Sigmoid colon (tissue), 7 donors: ENCODE measurements around the gene FBXO34. TPM values are rescaled to one million over a fixed set of nuclear protein-coding genes. Genes with fewer than 3 reads are reported as not detected.
"Not testable (repeated sequence)": the region's sequence is repeated elsewhere in the genome, so short reads cannot be mapped to it uniquely, and the experiment has no call there.

ENCODE experiments used
- DNase-seq: peaks from one replicate; pipeline ENCODE4 v3.0.0-alpha.2; 2019
- H3K27ac ChIP-seq, 4 donors: fragments of 200-600 bp; sonication (generic); one replicate each; pipeline ENCODE4 v1.5.1; 2016 to 2019; ENCODE audit warnings: mild to moderate bottlenecking in 1 of 4
- H3K27me3 ChIP-seq, 3 donors: fragments of 200-600 bp; sonication (generic); one replicate each; pipeline ENCODE4 v1.5.1; 2019; ENCODE audit warnings: mild to moderate bottlenecking in 1 of 3
- H3K36me3 ChIP-seq, 4 donors: fragments of 200-600 bp; sonication (generic); one replicate each; pipeline ENCODE4 v1.5.1; 2016 to 2019
- H3K4me1 ChIP-seq, 4 donors: fragments of 200-600 bp; sonication (generic); one replicate each; pipeline ENCODE4 v1.5.1; 2017 to 2019
- H3K4me3 ChIP-seq, 4 donors: fragments of 200-600 bp; sonication (generic); one replicate each; pipeline ENCODE4 v1.5.1; 2017 to 2019; ENCODE audit warnings: mild to moderate bottlenecking in 2 of 4, moderate library complexity in 1 of 4
- H3K9me3 ChIP-seq, 4 donors: fragments of 200-600 bp in 3 of 4; sonication (generic) in 3 of 4; one replicate each; pipeline versions ENCODE4 v1.5.1 to v1.6.1; 2013 to 2019
- EP300 ChIP-seq, 4 donors: sonication (generic); formaldehyde crosslinking; IDR thresholded peaks; one replicate each; pipeline ENCODE4 v1.6.1; 2017; ENCODE audit warnings: antibody characterized with exemption in 4 of 4
- POLR2A ChIP-seq, 2 donors: fragments of 450-650 bp; IDR thresholded peaks; one replicate each; pipeline ENCODE4 v1.6.1; 2016; ENCODE audit warnings: antibody characterized with exemption in 2 of 2, mild to moderate bottlenecking in 2 of 2, moderate library complexity in 2 of 2
- POLR2AphosphoS5 ChIP-seq, 4 donors: sonication (generic); formaldehyde crosslinking; IDR thresholded peaks; one replicate each; pipeline ENCODE4 v1.6.1; 2017; ENCODE audit warnings: antibody characterized with exemption in 4 of 4
- WGBS, 2 donors: extraction: QIAGEN DNeasy Blood & Tissue Kit; methylation state at CpG; one replicate each; pipeline ENCODE4 v1.1.7; 2013; 5-methylcytosine and 5-hydroxymethylcytosine counted together
- intact Hi-C: fragments of 100-400 bp; cut with DNase I; formaldehyde crosslinking; loops from one replicate; pipeline ENCODE4 v1.15.1; 2023
- polyA plus RNA-seq, 3 donors: library from polyadenylated mRNA; stranded (reverse); fragments of 200-250 nt; gene quantifications; one replicate each; pipeline ENCODE4 v1.2.3, GENCODE V29; 2013
- total RNA-seq, 4 donors: library from RNA; depleted of rRNA; stranded (reverse); fragments of >200 nt; gene quantifications; one replicate each; pipeline ENCODE4 v1.1.0, GENCODE V29; 2016
- TF ChIP-seq, protein P1 (sequence below), 4 experiments: fragments of 450-650 bp in 3 of 4; fragments of 200-600 bp in 1 of 4; IDR thresholded peaks; one replicate each; pipeline ENCODE4 v1.5.1; 2016 to 2019; ENCODE audit warnings: antibody characterized with exemption in 4 of 4, mild to moderate bottlenecking in 3 of 4, moderate library complexity in 2 of 4
- donor health status: healthy with polysubstance abuse.
- donor health status: Bipolar disorder and iron deficiency.
- donor health status: healthy.

FBXO34 gene
- total and polyA plus RNA-seq, 7 donors, result 15.3 to 36.0 (median 18.6) TPM

DNA sequence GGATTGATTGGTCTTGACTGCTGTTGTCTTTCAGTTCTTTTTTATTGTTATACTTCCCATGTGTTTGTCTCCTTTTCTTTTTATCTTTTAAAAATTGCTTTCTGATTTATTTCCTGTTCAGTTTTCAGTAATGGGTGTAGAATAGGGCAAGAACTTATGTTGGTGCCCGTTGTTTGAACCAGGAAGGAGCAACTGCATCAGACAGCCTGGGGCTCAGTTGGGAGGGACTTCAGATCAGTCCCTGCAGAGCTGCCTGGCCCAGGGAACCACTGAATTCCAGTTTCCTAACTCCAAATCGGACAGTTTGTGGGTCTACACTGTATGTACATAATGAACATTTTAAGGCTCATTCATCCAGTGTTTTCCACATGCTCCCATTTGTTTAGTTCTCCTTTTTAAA lies 64.9 kb downstream of the FBXO34 start:
- WGBS, 2 donors, result 21 to 49% methylated on average over 2 of the region's 2 CpGs
- no peak overlapping the region for H3K4me3 ChIP-seq
- H3K27ac ChIP-seq, result no peak overlapping the region
- DNase-seq, result no peak
- H3K9me3 ChIP-seq, result no peaks in the 10 kb centered on the region
- TF ChIP-seq, protein P1, sequence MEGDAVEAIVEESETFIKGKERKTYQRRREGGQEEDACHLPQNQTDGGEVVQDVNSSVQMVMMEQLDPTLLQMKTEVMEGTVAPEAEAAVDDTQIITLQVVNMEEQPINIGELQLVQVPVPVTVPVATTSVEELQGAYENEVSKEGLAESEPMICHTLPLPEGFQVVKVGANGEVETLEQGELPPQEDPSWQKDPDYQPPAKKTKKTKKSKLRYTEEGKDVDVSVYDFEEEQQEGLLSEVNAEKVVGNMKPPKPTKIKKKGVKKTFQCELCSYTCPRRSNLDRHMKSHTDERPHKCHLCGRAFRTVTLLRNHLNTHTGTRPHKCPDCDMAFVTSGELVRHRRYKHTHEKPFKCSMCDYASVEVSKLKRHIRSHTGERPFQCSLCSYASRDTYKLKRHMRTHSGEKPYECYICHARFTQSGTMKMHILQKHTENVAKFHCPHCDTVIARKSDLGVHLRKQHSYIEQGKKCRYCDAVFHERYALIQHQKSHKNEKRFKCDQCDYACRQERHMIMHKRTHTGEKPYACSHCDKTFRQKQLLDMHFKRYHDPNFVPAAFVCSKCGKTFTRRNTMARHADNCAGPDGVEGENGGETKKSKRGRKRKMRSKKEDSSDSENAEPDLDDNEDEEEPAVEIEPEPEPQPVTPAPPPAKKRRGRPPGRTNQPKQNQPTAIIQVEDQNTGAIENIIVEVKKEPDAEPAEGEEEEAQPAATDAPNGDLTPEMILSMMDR (IDR thresholded peaks at IDR 0.05), result no peak
- no peak for TF ChIP-seq EP300 (IDR thresholded peaks at IDR 0.05)
- no peak for TF ChIP-seq POLR2A (IDR thresholded peaks at IDR 0.05)
- no peak for TF ChIP-seq POLR2AphosphoS5 (IDR thresholded peaks at IDR 0.05)
- H3K4me1 ChIP-seq, result peaks cover 0 to 40% (median 13%) of the 10 kb centered on the region in 4 donors
- intact Hi-C loops, result no loop called here
- H3K27me3 ChIP-seq, result no peaks in the 10 kb centered on the region
- no peaks in the 10 kb centered on the region for H3K36me3 ChIP-seq

DNA sequence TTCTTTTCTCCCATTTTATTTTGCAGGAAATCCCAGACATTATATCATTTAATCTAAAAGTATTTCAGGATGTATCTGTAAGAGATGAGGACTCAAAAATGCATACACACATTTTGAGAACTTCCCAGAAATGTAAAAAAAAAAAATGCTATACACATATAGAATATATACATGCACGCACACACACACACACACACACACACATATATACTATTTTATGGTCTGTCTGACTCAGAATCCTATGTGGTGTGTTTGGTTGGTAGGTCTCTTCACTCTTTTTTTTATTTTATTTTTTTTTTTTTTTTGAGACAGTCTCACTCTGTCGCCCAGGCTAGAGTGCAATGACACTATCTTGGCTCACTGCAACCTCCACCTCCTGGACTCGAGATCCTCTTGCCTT lies 65.5 kb downstream of the FBXO34 start:
- no peak for DNase-seq
- H3K27me3 ChIP-seq, result no peaks in the 10 kb centered on the region
- H3K4me3 ChIP-seq, result no peak overlapping the region
- H3K9me3 ChIP-seq, result no peaks in the 10 kb centered on the region
- H3K27ac ChIP-seq, result no peak overlapping the region
- H3K4me1 ChIP-seq, result peaks cover 0 to 40% (median 13%) of the 10 kb centered on the region in 4 donors
- intact Hi-C loops, result no loop called here
- no peak for TF ChIP-seq EP300 (IDR thresholded peaks at IDR 0.05)
- no peak for TF ChIP-seq POLR2AphosphoS5 (IDR thresholded peaks at IDR 0.05)
- no peak for TF ChIP-seq POLR2A (IDR thresholded peaks at IDR 0.05)
- TF ChIP-seq, protein P1 (IDR thresholded peaks at IDR 0.05), result no peak
- 87 to 90% methylated on average over 3 of the region's 3 CpGs for WGBS, 2 donors
- H3K36me3 ChIP-seq, result no peaks in the 10 kb centered on the region

DNA sequence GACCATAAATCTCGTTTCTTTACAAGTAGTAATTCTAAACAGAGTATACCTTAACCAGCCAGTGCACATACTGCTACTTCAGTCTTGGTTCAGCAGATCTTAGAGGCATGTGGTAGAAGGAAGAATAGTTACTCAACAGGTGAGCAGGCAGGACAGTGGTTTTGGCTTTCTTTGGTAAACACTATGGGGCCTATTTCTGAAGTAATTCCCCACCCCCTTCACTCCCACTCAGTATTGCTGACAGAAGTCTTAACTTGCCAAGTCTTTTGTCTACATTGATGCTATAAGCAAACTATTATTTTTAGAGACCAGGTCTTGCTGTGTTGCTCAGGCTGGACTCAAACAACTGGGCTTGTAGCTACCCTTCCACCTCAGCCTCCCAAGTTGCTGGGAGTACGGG lies 68.5 kb downstream of the FBXO34 start:
- Histone ChIP-seq H3K4me1 (peaks cover 0 to 27% (median 8%) of the 10 kb centered on the region in 4 donors), H3K4me3 (no peak overlapping the region), H3K9me3 (no peaks in the 10 kb centered on the region), H3K27ac (no peak overlapping the region), H3K27me3 (no peaks in the 10 kb centered on the region), H3K36me3 (no peaks in the 10 kb centered on the region)
- intact Hi-C loops, result no loop called here
- no peak for TF ChIP-seq POLR2AphosphoS5 (IDR thresholded peaks at IDR 0.05)
- no peak for TF ChIP-seq POLR2A (IDR thresholded peaks at IDR 0.05)
- TF ChIP-seq, protein P1 (IDR thresholded peaks at IDR 0.05), result no peak
- TF ChIP-seq EP300 (IDR thresholded peaks at IDR 0.05), result no peak
- WGBS, 2 donors, result 38 to 50% methylated on average over 2 of the region's 2 CpGs
- DNase-seq, result no peak

DNA sequence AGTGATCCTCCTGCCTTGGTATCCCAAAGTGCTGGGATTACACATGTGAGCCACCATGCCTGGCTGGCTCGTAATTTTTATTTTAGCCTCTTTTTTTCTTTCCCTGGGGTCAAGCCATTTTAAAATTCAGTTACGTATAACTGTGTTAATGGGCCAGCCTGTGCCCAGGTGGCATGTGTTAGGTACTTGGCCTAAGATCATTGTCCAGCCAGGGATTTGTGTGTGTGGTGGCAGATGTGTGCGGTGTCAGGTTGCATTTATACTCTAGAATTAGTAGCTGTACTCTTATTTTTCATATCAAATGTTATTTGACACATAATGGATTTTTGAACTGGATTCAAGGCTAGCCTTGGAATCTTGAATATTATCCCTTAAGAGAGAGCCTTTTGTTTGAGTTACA lies 69.3 kb downstream of the FBXO34 start:
- intact Hi-C loops, result no loop called here
- H3K9me3 ChIP-seq, result no peaks in the 10 kb centered on the region
- DNase-seq, result no peak
- H3K36me3 ChIP-seq, result no peaks in the 10 kb centered on the region
- no peak overlapping the region for H3K4me3 ChIP-seq
- H3K27me3 ChIP-seq, result no peaks in the 10 kb centered on the region
- 95 to 96% methylated on average over 3 of the region's 3 CpGs for WGBS, 2 donors
- H3K4me1 ChIP-seq, result peaks cover 0 to 27% (median 7%) of the 10 kb centered on the region in 4 donors
- no peak overlapping the region for H3K27ac ChIP-seq
- TF ChIP-seq POLR2A (IDR thresholded peaks at IDR 0.05), result no peak
- no peak for TF ChIP-seq EP300 (IDR thresholded peaks at IDR 0.05)
- TF ChIP-seq, protein P1 (IDR thresholded peaks at IDR 0.05), result no peak
- TF ChIP-seq POLR2AphosphoS5 (IDR thresholded peaks at IDR 0.05), result no peak

DNA sequence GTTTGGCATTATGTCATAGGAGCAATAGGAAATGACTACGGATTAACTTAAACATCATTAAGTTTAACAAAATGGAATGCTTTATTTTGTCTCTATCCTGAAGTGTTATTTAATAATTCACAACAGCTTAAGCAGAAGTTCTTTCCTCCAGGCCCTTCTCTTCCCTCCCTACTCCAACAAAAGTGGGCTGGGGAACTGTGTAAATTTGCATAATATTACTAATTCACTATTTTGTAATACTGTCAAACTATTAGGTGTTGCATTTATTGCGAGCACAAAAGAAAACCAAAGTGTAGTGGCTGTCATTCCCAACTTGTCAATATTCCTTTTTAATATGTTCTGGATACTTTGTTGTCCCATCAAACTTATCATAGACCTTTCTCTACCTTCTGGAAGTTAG lies 70.6 kb downstream of the FBXO34 start:
- Histone ChIP-seq H3K27me3 (no peaks in the 10 kb centered on the region), H3K4me3 (no peak overlapping the region), H3K9me3 (no peaks in the 10 kb centered on the region), H3K4me1 (peaks cover 0 to 28% (median 9%) of the 10 kb centered on the region in 4 donors), H3K36me3 (no peaks in the 10 kb centered on the region), H3K27ac (no peak overlapping the region)
- intact Hi-C loops, result no loop called here
- TF ChIP-seq, protein P1 (IDR thresholded peaks at IDR 0.05), result no peak
- TF ChIP-seq POLR2A (IDR thresholded peaks at IDR 0.05) (no peak), EP300 (IDR thresholded peaks at IDR 0.05) (no peak), POLR2AphosphoS5 (IDR thresholded peaks at IDR 0.05) (no peak)
- no peak for DNase-seq
- WGBS, 2 donors, result 64 to 79% methylated on average over 2 of the region's 2 CpGs

DNA sequence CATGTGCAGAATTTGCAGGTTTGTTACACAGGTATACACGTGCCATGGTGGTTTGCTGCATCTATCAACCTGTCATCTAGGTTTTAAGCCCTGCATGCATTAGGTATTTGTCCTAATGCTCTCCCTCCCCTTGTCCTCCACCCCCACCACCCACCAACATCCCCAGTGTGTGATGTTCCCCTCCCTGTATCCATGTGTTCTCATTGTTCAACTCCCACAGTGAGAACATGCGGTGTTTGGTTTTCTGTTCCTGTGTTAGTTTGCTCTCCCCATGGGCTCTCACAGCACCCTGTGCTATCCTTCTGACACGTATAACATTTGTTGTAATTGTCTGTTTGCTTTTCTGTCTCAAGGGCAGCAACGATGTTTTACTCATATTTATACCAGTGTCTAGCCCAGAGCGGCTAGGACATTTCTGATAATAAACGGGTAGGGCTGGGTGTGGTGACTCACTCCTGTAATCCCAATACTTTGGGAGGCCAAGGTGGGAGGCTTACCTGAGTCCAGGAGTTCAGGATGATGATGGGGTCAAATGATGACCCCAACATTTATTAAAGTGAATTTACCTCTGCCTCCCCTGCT lies 73.5 kb downstream of the FBXO34 start:
- H3K27me3 ChIP-seq, H3K36me3 ChIP-seq, H3K27ac ChIP-seq, intact Hi-C loops, DNase-seq, H3K9me3 ChIP-seq, H3K4me3 ChIP-seq: not testable (repeated sequence)
- WGBS, 2 donors, result 21 to 72% methylated on average over 6 of the region's 6 CpGs
- H3K4me1 ChIP-seq, result peaks cover 0 to 32% (median 14%) of the 10 kb centered on the region in 4 donors
